HL-60 (cell line): ENCODE results near the gene IFRD2.

Experiments
- DNase-seq, 2 experiments: peaks; one replicate each; pipeline ENCODE4 v3.0.0-alpha.2; 2010 to 2020; ENCODE audit warnings: low read depth in 1 of 2, low spot score in 1 of 2
- H3K27ac ChIP-seq: fragments of 250-450 bp; sonication (Bioruptor Pico); replicated peaks from 2 replicates; pipeline ENCODE4 v1.5.1; 2020; ENCODE audit warnings: mild to moderate bottlenecking, moderate library complexity
- H3K27me3 ChIP-seq: fragments of 250-450 bp; sonication (Bioruptor Pico); 2 replicates; pipeline ENCODE4 v1.5.1; 2021; ENCODE audit warnings: mild to moderate bottlenecking, moderate library complexity; ENCODE audit not compliant: insufficient read depth, poor library complexity, severe bottlenecking
- H3K4me3 ChIP-seq: replicated peaks from 2 replicates; pipeline ENCODE4 v1.5.1; 2011; ENCODE audit warnings: mild to moderate bottlenecking, control low read depth, low read length; ENCODE audit not compliant: insufficient read depth
- CTCF ChIP-seq: IDR thresholded peaks from one replicate; pipeline ENCODE4 v1.5.1; 2011; ENCODE audit warnings: low read length, control low read depth, inconsistent platforms; ENCODE audit not compliant: insufficient read depth
- GABPA ChIP-seq: IDR thresholded peaks from 2 replicates; pipeline ENCODE4 v1.6.1; 2012; ENCODE audit warnings: low read depth
- POLR2AphosphoS5 ChIP-seq: IDR thresholded peaks from 2 replicates; pipeline ENCODE4 v1.6.1; 2012; ENCODE audit warnings: low read depth
- REST ChIP-seq: IDR thresholded peaks from 2 replicates; pipeline ENCODE4 v1.6.1; 2012; ENCODE audit warnings: low read depth; ENCODE audit not compliant: insufficient replicate concordance
- SPI1 ChIP-seq: IDR thresholded peaks from 2 replicates; pipeline ENCODE4 v1.6.1; 2012; ENCODE audit warnings: low read depth, mild to moderate bottlenecking, borderline replicate concordance

Gene IFRD2

GRCh38 chr3:50297896-50298725, 5.9 kb upstream of the IFRD2 start:
- TF ChIP-seq REST = no peak
- no peak for TF ChIP-seq GABPA
- no peak for TF ChIP-seq CTCF
- H3K27me3 ChIP-seq = no peaks in the 10 kb centered on the region
- H3K4me3 ChIP-seq = peak overlapping the region; percentile 69
- peak in 1 of 2 experiments; percentile 65 for DNase-seq
- peak overlapping the region; percentile 87 for H3K27ac ChIP-seq

- no peak overlapping the region for H3K4me3 ChIP-seq
- TF ChIP-seq POLR2AphosphoS5 = no peak
- TF ChIP-seq REST = no peak
- no peak for TF ChIP-seq SPI1
- TF ChIP-seq CTCF = no peak
- TF ChIP-seq GABPA = no peak
- peak overlapping the region; percentile 87 for H3K27ac ChIP-seq
- DNase-seq = no peak
- H3K27me3 ChIP-seq = no peaks in the 10 kb centered on the region
Observed at GRCh38 chr3:50297384-50297775, 5.2 kb upstream of the IFRD2 start.

- Histone ChIP-seq H3K4me3 (no peak overlapping the region), H3K27ac (no peak overlapping the region), H3K27me3 (no peaks in the 10 kb centered on the region)
- TF ChIP-seq POLR2AphosphoS5 (no peak), REST (no peak), GABPA (no peak), CTCF (no peak)
- no peak for DNase-seq
Observed at GRCh38 chr3:50296721-50297383, 4.6 kb upstream of the IFRD2 start.
